NCI-H2107 (cell line): ENCODE measurements around the gene CEP290.
"Not testable (repeated sequence)": the region's sequence is repeated elsewhere in the genome, so short reads cannot be mapped to it uniquely, and the experiment has no call there.

Experiments
- DNase-seq: peaks from one replicate; lab custom pipeline; 2025; lab: John Stamatoyannopoulos, UW

CEP290 gene

GRCh38 chr12:88141425-88141773 is 489 bp downstream of the CEP290 start:
- DNase-seq = no peak

- DNase-seq = not testable (repeated sequence)
These were observed 2.2 kb downstream of the CEP290 start for GRCh38 chr12:88139711-88140110.

GRCh38 chr12:88133181-88133580 is 8.7 kb downstream of the CEP290 start:
- not testable (repeated sequence) for DNase-seq

GRCh38 chr12:88132392-88132791 is 9.5 kb downstream of the CEP290 start:
- no peak for DNase-seq

GRCh38 chr12:88127855-88128254 is 14.0 kb downstream of the CEP290 start:
- DNase-seq = no peak

GRCh38 chr12:88127099-88127498 is 14.8 kb downstream of the CEP290 start:
- no peak for DNase-seq

GRCh38 chr12:88122666-88123065 is 19.2 kb downstream of the CEP290 start:
- DNase-seq = no peak

- no peak for DNase-seq
These were observed 28.0 kb downstream of the CEP290 start for GRCh38 chr12:88113871-88114270.

- peak; percentile 46 for DNase-seq
These were observed 30.7 kb downstream of the CEP290 start for GRCh38 chr12:88111074-88111652.

GRCh38 chr12:88108021-88108420 is 33.9 kb downstream of the CEP290 start:
- no peak for DNase-seq

- no peak for DNase-seq
These were observed 48.3 kb downstream of the CEP290 start for GRCh38 chr12:88093573-88093972.

- no peak for DNase-seq
These were observed 49.1 kb downstream of the CEP290 start for GRCh38 chr12:88092771-88093170.

GRCh38 chr12:88084210-88084609 is 57.7 kb downstream of the CEP290 start:
- DNase-seq = no peak

- no peak for DNase-seq
These were observed 58.3 kb downstream of the CEP290 start for GRCh38 chr12:88083634-88084033.

GRCh38 chr12:88081247-88081646 is 60.6 kb downstream of the CEP290 start:
- DNase-seq = no peak

GRCh38 chr12:88067301-88067700 is 74.6 kb downstream of the CEP290 start:
- DNase-seq = no peak

- no peak for DNase-seq
These were observed 78.5 kb downstream of the CEP290 start for GRCh38 chr12:88063375-88063774.

- no peak for DNase-seq
These were observed 79.4 kb downstream of the CEP290 start for GRCh38 chr12:88062474-88062873.

- DNase-seq = no peak
These were observed 83.2 kb downstream of the CEP290 start for GRCh38 chr12:88058719-88059077.

GRCh38 chr12:88057994-88058718 is 83.7 kb downstream of the CEP290 start:
- no peak for DNase-seq

GRCh38 chr12:88056571-88056970 is 85.3 kb downstream of the CEP290 start:
- DNase-seq = no peak

- peak; percentile 4 for DNase-seq
These were observed 89.2 kb downstream of the CEP290 start for GRCh38 chr12:88052686-88053085.

- DNase-seq = no peak
These were observed 97.9 kb downstream of the CEP290 start for GRCh38 chr12:88044035-88044434.

GRCh38 chr12:88037770-88038169 is 104.1 kb downstream of the CEP290 start:
- no peak for DNase-seq
